SK-N-SH treated with all-trans-retinoic acid at 6 μM for 48 hours (cell line): Measurements from ENCODE around the gene IYD.

ENCODE experiments used
- BACH2 ChIP-seq: fragments of 250-450 bp; sonication (Bioruptor Pico); IDR thresholded peaks from 2 replicates; pipeline ENCODE4 v1.9.0; 2021; ENCODE audit warnings: mild to moderate bottlenecking, borderline replicate concordance
- CSDC2 ChIP-seq: fragments of 250-450 bp; sonication (Bioruptor Pico); IDR thresholded peaks from 2 replicates; pipeline ENCODE4 v1.5.0; 2020; ENCODE audit warnings: mild to moderate bottlenecking, moderate library complexity
- ISL1 ChIP-seq: fragments of 250-450 bp; sonication (Bioruptor Pico); IDR thresholded peaks from 2 replicates; pipeline ENCODE4 v2.1.2; 2022; ENCODE audit warnings: mild to moderate bottlenecking, moderate library complexity
- OSR1 ChIP-seq: fragments of 250-450 bp; sonication (Bioruptor Pico); IDR thresholded peaks from 2 replicates; pipeline ENCODE4 v1.8.0; 2022; ENCODE audit warnings: moderate library complexity, mild to moderate bottlenecking, inconsistent platforms
- PATZ1 ChIP-seq: fragments of 250-450 bp; sonication (Bioruptor Pico); IDR thresholded peaks from 2 replicates; pipeline ENCODE4 v1.8.0; 2020; ENCODE audit warnings: mild to moderate bottlenecking, moderate library complexity, borderline replicate concordance
- SNAI2 ChIP-seq: fragments of 250-450 bp; sonication (Bioruptor Pico); IDR thresholded peaks from 2 replicates; pipeline ENCODE4 v1.5.0; 2020; ENCODE audit warnings: mild to moderate bottlenecking, moderate library complexity
- ZFP3 ChIP-seq: fragments of 250-450 bp; sonication (Bioruptor Pico); IDR thresholded peaks from 2 replicates; pipeline ENCODE4 v1.5.0; 2020; ENCODE audit warnings: mild to moderate bottlenecking, moderate library complexity
- ZFP30 ChIP-seq: fragments of 450-650 bp; formaldehyde crosslinking; IDR thresholded peaks from 2 replicates; pipeline ENCODE4 v1.5.0; 2022; ENCODE audit warnings: mild to moderate bottlenecking, moderate library complexity
- ZNF565 ChIP-seq: fragments of 450-650 bp; formaldehyde crosslinking; conservative IDR thresholded peaks from 2 replicates; pipeline ENCODE4 v1.5.0; 2020; ENCODE audit warnings: low read depth, mild to moderate bottlenecking, moderate library complexity
- ZNF70 ChIP-seq: fragments of 450-650 bp; formaldehyde crosslinking; IDR thresholded peaks from 2 replicates; pipeline ENCODE4 v1.5.0; 2020; ENCODE audit warnings: mild to moderate bottlenecking, moderate library complexity
- TF ChIP-seq, protein P1 (sequence below): fragments of 250-450 bp; sonication (Bioruptor Pico); IDR thresholded peaks from 2 replicates; pipeline ENCODE4 v1.8.0; 2021; ENCODE audit warnings: low read depth, mild to moderate bottlenecking, moderate library complexity, borderline replicate concordance

- TF ChIP-seq ZFP3 (no peak), PATZ1 (CRISPR knock-in tag) (no peak), ISL1 (CRISPR knock-in tag) (no peak), CSDC2 (no peak), ZFP30 (CRISPR knock-in tag) (no peak), ZNF70 (CRISPR knock-in tag) (no peak), SNAI2 (CRISPR knock-in tag) (no peak), OSR1 (CRISPR knock-in tag) (no peak), ZNF565 (CRISPR knock-in tag) (no peak), BACH2 (CRISPR knock-in tag) (no peak)
- TF ChIP-seq, protein P1, sequence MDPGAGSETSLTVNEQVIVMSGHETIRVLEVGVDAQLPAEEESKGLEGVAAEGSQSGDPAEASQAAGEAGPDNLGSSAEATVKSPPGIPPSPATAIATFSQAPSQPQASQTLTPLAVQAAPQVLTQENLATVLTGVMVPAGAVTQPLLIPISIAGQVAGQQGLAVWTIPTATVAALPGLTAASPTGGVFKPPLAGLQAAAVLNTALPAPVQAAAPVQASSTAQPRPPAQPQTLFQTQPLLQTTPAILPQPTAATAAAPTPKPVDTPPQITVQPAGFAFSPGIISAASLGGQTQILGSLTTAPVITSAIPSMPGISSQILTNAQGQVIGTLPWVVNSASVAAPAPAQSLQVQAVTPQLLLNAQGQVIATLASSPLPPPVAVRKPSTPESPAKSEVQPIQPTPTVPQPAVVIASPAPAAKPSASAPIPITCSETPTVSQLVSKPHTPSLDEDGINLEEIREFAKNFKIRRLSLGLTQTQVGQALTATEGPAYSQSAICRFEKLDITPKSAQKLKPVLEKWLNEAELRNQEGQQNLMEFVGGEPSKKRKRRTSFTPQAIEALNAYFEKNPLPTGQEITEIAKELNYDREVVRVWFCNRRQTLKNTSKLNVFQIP (CRISPR knock-in tag) = no peak
These were observed 25.4 kb upstream of the IYD start for GRCh38 chr6:150343434-150343833.
